ENCODE measurements around the gene SV2C. TPM values are rescaled to one million over a fixed set of nuclear protein-coding genes. Genes with fewer than 3 reads are reported as not detected.

Gene SV2C
- total RNA-seq, 1 experiment from 2014 or later, result 0.09 TPM

DNA sequence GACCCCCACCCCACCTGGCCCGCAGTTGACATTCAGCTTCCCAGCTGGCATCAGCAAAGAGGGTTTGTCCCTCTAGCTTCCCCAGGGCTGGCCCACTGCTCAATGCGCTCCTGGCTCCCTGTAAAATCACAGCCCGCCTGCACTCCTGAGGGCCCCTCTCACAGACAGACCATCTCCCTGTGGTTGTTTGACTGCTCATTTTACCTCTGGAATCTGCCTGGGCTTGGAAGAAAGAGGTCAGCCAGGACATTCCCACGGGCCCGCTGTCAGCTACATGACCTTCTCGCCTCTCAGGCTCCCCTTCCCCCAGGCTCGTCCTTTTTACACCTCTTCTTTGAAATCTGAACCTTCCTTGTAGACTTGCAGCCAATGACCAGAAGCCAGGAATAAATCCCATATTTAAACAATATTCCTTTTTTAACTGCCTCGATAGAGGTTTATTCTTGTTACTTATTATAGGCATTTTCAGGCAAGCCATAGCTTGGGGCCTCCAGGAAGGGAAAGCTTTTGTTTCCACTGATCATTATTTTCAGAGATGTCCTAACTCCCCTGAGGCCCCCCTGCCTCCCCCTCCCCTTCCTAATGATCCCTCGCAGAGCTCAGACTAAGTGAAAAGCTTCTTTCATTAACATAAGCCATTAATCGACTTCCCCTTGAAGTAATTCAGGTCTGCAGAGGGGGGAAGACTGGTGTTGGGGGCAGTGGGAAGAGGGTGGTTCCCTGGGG is 243.6 kb downstream of the SV2C start:
- ATAC-seq (peak; percentile 66), DNase-seq (ENCODE audit: low spot score) (peak; percentile 36)
- TF ChIP-seq, protein P1, sequence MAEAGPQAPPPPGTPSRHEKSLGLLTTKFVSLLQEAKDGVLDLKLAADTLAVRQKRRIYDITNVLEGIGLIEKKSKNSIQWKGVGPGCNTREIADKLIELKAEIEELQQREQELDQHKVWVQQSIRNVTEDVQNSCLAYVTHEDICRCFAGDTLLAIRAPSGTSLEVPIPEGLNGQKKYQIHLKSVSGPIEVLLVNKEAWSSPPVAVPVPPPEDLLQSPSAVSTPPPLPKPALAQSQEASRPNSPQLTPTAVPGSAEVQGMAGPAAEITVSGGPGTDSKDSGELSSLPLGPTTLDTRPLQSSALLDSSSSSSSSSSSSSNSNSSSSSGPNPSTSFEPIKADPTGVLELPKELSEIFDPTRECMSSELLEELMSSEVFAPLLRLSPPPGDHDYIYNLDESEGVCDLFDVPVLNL (CRISPR knock-in tag; IDR thresholded peaks at IDR 0.05; ENCODE audit: borderline replicate concordance, low read depth), result no peak
- TF ChIP-seq OVOL2 (CRISPR knock-in tag; IDR thresholded peaks at IDR 0.05; ENCODE audit: borderline replicate concordance) (no peak), RELA (CRISPR knock-in tag; IDR thresholded peaks at IDR 0.05; ENCODE audit: borderline replicate concordance) (no peak), TP53 (CRISPR knock-in tag; IDR thresholded peaks at IDR 0.05) (no peak), ZNF416 (CRISPR knock-in tag; IDR thresholded peaks at IDR 0.05) (no peak)
- ChIA-PET POLR2A (interaction anchor here (0.7 kb wide), 1 partner anchor 77 kb away, joined by 4 read pairs; no protein-coding TSS in a partner anchor), CTCF (interaction anchor here (0.6 to 2.5 kb wide), 9 partner anchors 11 to 311 kb away, joined by 3 to 25 read pairs (median 5); no protein-coding TSS in a partner anchor)
- Mint-ChIP-seq H3K27ac (0 out of 2 replicates have a peak overlapping the region, but pooled peaks have one; percentile 44), H3K4me1 (peaks cover 48% of the 10 kb centered on the region), H3K4me3 (peak overlapping the region; percentile 70), H3K9me3 (peaks cover 19% of the 10 kb centered on the region), H3K36me3 (peaks cover 12% of the 10 kb centered on the region; the same call in 1 of the 2 replicates), H3K27me3 (ENCODE audit: low read depth) (peaks cover 20% of the 10 kb centered on the region)

DNA sequence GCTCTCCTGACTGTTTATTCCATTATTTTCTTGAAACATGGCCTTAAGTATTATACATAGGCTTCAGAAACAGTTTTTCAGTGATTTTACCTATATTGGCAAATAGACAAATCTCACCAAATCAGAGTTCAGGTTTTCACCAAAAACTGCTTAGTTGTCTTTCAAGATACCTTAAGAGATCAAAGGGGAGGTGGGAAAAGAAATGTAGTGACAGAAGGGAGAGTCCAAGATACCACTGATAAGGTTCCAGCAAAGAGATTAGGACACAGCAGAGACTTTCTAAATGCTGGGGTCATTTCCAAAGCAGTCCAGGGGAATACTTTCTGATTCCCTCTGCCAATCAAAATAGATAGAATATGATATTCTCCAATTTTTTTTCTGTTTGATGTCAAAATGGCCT is 246.2 kb downstream of the SV2C start:
- Mint-ChIP-seq H3K36me3 (no peaks in the 10 kb centered on the region), H3K27ac (no peak overlapping the region), H3K4me1 (peaks cover 57% of the 10 kb centered on the region), H3K9me3 (0 out of 2 replicates have a peak, but pooled peaks cover under 1% of the 10 kb centered on the region), H3K4me3 (no peak overlapping the region), H3K27me3 (ENCODE audit: low read depth) (peaks cover 20% of the 10 kb centered on the region)
- POLR2A ChIA-PET, result no interaction called here
- ATAC-seq, result no peak
- no peak for TF ChIP-seq ZNF121 (CRISPR knock-in tag; IDR thresholded peaks at IDR 0.05)
- TF ChIP-seq NFE2L1 (CRISPR knock-in tag; IDR thresholded peaks at IDR 0.05), result no peak
- TF ChIP-seq ATF1 (CRISPR knock-in tag; IDR thresholded peaks at IDR 0.05), result no peak
- no peak for TF ChIP-seq ATF6 (CRISPR knock-in tag; IDR thresholded peaks at IDR 0.05)
- TF ChIP-seq CBFB (CRISPR knock-in tag; IDR thresholded peaks at IDR 0.05; ENCODE audit: low read depth), result no peak
- TF ChIP-seq NR1H2 (CRISPR knock-in tag; IDR thresholded peaks at IDR 0.05), result no peak
- TF ChIP-seq ZNF671 (CRISPR knock-in tag; IDR thresholded peaks at IDR 0.05), result no peak
- no peak for TF ChIP-seq EMX1 (CRISPR knock-in tag; IDR thresholded peaks at IDR 0.05)
- DNase-seq (ENCODE audit: low spot score), result no peak
- CTCF ChIA-PET, result no interaction called here

- Mint-ChIP-seq H3K36me3 (peaks cover 9% of the 10 kb centered on the region; the same call in 1 of the 2 replicates), H3K4me1 (peaks cover 44% of the 10 kb centered on the region)
- ATAC-seq, result peak; percentile 19
These were observed 247.9 kb downstream of the SV2C start for GRCh38 chr5:76331126-76331525.

More at GRCh38 chr5:76331126-76331525, 247.9 kb downstream of the SV2C start:
- ChIA-PET CTCF (interaction anchor here (0.7 to 1.2 kb wide), 6 partner anchors 22 to 444 kb away, joined by 3 to 5 read pairs (median 4); no protein-coding TSS in a partner anchor), POLR2A (no interaction called here)
- Mint-ChIP-seq H3K27me3 (ENCODE audit: low read depth) (peaks cover 17% of the 10 kb centered on the region), H3K4me3 (no peak overlapping the region), H3K9me3 (peaks cover 11% of the 10 kb centered on the region; the same call in 1 of the 2 replicates), H3K27ac (no peak overlapping the region)
- no peak for DNase-seq (ENCODE audit: low spot score)
- TF ChIP-seq NFATC4 (CRISPR knock-in tag; IDR thresholded peaks at IDR 0.05) (no peak), AFF4 (CRISPR knock-in tag; IDR thresholded peaks at IDR 0.05; ENCODE audit: borderline replicate concordance) (no peak), KAT7 (CRISPR knock-in tag; IDR thresholded peaks at IDR 0.05; ENCODE audit: borderline replicate concordance) (no peak), ZNF671 (CRISPR knock-in tag; IDR thresholded peaks at IDR 0.05) (no peak), NR1H2 (CRISPR knock-in tag; IDR thresholded peaks at IDR 0.05) (no peak)
- TF ChIP-seq, protein P2, sequence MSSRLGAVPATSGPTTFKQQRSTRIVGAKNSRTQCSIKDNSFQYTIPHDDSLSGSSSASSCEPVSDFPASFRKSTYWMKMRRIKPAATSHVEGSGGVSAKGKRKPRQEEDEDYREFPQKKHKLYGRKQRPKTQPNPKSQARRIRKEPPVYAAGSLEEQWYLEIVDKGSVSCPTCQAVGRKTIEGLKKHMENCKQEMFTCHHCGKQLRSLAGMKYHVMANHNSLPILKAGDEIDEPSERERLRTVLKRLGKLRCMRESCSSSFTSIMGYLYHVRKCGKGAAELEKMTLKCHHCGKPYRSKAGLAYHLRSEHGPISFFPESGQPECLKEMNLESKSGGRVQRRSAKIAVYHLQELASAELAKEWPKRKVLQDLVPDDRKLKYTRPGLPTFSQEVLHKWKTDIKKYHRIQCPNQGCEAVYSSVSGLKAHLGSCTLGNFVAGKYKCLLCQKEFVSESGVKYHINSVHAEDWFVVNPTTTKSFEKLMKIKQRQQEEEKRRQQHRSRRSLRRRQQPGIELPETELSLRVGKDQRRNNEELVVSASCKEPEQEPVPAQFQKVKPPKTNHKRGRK (CRISPR knock-in tag; IDR thresholded peaks at IDR 0.05; ENCODE audit: borderline replicate concordance), result no peak
